HG02610 (cell line): ENCODE measurements around the gene SLC1A5.
"Not testable (repeated sequence)": the region's sequence is repeated elsewhere in the genome, so short reads cannot be mapped to it uniquely, and the experiment has no call there.

Experiments used
- ATAC-seq: cut with Tn5 transposase; IDR thresholded peaks from one replicate; pipeline ENCODE4 v1.9.1; 2021; ENCODE audit warnings: mild to moderate bottlenecking, moderate library complexity; ENCODE audit not compliant: unreplicated experiment

SLC1A5 gene

GRCh38 chr19:46802152-46802551 lies 13.8 kb upstream of the SLC1A5 start:
- no peak for ATAC-seq

- ATAC-seq, result no peak
Observed at GRCh38 chr19:46798713-46799112, 10.3 kb upstream of the SLC1A5 start.

DNA sequence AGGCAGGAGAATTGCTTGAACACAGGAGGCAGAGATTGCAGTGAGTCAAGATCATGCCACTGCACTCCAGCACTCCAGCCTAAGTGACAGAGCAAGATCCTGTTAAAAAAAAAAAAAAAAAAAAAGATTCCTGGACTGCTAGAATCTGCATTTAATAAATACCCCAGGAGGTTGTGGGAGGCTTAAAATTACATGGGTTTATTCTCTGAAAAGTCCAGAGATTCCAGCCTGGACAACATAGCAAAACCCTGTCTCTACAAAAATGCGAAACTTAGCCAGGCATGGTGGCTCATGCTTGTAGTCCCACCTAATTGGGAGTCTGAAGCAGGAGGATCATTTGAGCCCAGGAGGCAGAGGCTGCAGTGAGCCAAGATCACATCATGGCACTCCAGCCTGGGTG lies 9.5 kb upstream of the SLC1A5 start:
- no peak for ATAC-seq

GRCh38 chr19:46791944-46792343 lies 3.5 kb upstream of the SLC1A5 start:
- ATAC-seq, result no peak

- no peak for ATAC-seq
Observed at GRCh38 chr19:46789371-46789770, 977 bp upstream of the SLC1A5 start.

DNA sequence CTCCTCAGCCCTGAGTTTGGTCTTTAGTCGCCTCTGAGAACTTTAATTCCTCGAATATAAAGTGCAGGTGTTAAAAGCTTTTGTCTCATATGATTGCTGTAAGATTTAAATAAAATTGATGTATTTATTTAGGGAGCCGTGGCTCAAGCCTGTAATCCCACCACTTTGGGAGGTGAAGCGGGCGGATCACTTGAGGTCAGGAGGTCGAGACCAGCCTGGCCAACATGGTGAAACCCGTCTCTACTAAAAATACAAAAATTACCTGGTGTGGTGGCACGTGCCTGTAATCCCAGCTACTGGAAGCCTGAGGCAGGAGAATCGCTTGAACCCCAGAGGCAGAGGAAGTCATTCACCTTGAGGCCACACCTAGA lies 559 bp upstream of the SLC1A5 start:
- ATAC-seq, result no peak

DNA sequence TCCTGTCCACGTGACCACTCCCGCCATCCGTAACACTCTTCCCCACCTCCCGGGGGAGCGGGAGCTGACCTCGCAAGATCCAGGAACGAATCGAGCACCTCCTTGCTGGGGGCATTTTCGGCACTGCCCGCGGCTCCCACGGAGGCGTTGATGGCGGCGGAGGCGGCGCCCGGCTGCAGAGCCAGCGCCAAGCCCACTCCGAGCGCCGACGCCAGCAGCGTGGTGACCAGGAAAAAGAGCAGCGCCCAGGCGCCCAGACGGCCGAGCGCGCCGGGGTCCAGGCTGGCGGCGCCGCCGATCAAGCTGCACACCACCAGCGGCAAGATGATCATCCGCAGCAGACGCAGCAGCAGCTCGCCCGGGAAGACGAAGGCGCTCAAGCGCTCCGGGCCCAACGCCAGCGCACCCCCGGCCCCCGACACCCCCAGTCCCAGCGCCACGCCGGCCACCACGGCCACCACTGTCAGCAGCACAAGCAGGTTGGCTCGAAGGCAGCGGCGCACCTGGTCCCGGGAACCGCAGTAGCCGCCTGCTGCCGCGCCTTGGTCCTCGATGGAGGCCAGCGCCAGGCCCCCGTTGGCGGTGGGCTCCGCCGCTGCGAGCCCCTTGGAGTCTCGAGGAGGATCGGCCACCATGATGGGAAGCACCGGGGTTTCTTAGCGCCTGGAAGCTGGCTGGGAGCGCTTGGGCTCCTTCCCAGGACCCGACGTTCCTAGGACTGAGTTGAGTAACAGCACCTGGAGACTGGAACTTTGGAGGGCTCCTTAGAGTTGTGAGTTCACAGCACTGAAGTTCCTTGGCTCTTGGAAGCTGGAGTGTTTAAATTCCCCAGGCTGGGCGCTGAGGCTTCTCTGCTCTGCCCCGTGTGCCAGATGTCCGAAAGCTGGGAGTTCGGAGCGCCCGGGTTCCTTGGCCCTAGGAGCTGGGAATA lies 798 bp downstream of the SLC1A5 start:
- ATAC-seq, result no peak

- ATAC-seq, result no peak
Observed at GRCh38 chr19:46787040-46787330, 1.4 kb downstream of the SLC1A5 start.

- ATAC-seq, result peak; percentile 34
Observed at GRCh38 chr19:46786236-46787039, 2.0 kb downstream of the SLC1A5 start.

DNA sequence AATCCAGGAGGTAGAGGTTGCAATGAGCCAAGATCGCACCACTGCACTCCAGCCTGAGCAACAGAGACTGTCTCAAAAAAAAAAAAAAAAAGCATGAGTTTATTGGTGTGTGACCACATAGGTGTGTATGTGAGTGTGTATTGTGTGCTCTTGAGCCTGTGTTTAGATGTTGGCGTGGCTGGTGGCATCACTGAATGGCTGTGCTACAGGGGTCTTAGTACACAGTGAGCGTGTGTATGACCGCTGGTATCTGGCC lies 2.5 kb downstream of the SLC1A5 start:
- no peak for ATAC-seq

DNA sequence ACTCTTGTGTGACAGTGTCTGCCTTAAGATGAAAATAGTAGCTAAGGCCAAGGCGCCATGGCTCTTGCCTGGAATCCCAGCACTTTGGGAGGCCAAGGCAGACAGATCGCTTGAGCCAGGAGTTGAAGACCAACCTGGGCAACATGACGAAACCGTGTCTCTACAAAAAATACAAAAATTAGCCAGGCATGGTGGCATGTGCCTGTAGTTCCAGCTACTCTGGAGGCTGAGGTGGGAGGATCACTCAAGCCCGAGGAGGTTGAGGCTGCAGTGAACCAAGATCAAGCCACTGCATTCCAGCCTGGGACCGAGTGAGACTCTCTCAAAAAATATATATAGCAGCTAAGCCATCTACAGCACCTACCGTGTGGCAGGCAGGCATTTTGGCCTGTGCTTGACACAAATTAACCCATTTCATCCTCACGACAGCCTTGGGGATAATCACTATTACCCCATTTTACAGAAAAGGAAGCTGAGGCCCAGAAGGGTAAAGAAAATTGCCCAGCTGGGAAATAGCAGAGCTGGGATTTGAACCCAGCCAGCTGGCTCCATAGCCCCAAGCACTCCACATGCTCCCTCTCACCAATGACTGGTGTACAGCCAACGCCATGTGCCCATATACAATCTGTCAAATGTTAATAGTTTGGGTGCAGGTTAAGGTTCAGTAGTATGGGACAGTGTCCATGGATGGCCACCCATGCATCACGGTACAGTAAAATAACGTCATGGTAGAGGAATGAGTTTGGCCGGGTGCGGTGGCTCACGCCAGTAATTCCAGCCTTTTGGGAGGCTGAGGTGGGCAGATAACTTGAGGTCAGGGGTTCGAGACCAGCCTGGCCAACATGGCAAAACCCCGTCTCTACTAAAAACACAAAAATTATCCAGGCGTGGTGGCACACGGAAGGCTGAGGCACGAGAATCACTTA lies 3.1 kb downstream of the SLC1A5 start:
- no peak for ATAC-seq

DNA sequence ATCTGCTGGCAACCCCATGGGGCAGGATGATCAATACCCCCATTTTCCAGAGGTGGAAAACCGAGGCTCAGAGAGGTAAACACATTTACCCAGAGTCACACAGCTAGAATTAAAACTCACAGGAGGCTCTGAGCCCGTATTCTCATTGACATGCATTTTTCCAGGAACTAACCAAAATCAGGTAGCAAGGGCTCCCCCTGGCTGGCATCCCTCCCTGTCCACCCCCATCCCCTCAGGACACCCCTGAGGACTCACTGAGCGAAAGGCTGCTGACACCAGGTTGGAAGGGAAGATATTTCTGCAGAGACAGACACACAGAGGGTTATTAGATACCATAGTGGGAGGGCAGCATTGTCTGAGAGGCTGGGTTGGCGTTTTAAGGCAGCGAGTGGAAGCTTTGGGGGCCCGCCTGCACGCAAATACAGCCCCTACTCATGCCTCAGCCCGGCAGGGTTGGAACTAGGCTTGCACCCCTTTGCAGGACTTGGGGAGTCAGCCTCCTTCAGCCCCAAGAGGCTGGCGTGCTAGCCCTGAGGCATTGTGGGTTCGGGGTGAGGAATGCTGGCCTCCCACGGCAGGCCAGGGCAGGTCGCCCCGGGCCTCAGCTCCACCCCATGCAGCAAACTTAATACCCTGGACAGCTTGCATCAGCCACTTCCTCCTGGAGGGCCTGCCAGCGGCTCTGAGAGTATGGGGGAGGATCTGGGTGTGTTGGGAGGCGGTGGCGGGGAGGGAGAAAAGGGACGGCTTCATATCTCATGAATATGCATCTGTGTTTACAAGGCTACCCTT lies 3.9 kb downstream of the SLC1A5 start:
- ATAC-seq, result no peak

- no peak for ATAC-seq
Observed at GRCh38 chr19:46783670-46784069, 4.7 kb downstream of the SLC1A5 start.

- ATAC-seq, result no peak
Observed at GRCh38 chr19:46782355-46783019, 5.9 kb downstream of the SLC1A5 start.

- not testable (repeated sequence) for ATAC-seq
Observed at GRCh38 chr19:46777956-46778645, 10.3 kb downstream of the SLC1A5 start.

DNA sequence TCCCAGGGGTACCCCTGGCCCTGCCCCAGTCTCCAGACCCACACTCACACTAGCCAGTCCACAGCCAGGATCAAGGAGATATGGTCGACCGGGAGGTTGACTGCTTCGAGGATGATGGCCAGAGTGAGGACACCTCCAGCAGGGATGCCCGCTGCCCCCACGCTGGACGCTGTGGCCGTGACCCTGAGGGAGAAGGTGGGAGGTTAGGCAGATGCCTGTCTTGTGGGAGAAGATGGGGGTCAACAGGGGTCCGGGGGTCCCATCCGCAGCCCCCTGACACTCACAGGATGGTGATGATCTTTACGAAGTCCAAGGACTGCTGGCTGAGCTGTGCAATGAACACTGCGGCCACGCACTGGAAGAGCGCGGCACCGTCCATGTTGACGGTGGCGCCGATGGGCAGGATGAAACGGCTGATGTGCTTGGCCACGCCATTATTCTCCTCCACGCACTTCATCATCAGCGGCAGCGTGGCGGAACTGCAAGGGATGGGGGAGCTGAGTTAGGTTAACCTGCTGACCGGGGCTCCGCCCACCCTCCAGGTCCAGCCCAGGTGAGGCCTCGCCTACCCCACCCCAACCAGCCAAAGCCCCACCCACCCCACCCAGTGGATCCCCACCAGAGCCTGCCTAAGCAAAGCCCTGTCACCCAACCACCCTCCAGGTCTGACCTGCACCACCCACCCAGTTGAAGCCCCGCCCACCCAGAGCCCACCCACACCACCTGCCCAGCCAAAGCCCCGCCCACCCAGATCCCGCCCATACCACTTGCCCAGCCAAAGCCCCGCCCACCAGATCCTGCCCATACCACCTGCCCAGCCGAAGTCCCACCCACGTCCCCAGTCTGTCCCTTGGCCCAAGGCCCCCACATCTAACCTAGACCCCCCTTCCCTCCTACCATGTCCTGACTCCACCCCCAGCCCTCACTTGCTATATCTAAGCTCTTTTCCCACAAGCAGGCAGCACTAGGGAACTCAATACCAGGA lies 11.2 kb downstream of the SLC1A5 start:
- ATAC-seq, result no peak

GRCh38 chr19:46775642-46776258 lies 12.6 kb downstream of the SLC1A5 start:
- ATAC-seq, result no peak

- ATAC-seq, result no peak
Observed at GRCh38 chr19:46773018-46773399, 15.4 kb downstream of the SLC1A5 start.
